Putamen (tissue), 1 donor: Measurements from ENCODE around the gene TSTD1.
"Not testable (repeated sequence)": the region's sequence is repeated elsewhere in the genome, so short reads cannot be mapped to it uniquely, and the experiment has no call there.

Experiments used
- DNase-seq: peaks from one replicate; pipeline ENCODE4 v3.0.0-alpha.2; 2016; ENCODE audit warnings: low spot score

Gene TSTD1

DNA sequence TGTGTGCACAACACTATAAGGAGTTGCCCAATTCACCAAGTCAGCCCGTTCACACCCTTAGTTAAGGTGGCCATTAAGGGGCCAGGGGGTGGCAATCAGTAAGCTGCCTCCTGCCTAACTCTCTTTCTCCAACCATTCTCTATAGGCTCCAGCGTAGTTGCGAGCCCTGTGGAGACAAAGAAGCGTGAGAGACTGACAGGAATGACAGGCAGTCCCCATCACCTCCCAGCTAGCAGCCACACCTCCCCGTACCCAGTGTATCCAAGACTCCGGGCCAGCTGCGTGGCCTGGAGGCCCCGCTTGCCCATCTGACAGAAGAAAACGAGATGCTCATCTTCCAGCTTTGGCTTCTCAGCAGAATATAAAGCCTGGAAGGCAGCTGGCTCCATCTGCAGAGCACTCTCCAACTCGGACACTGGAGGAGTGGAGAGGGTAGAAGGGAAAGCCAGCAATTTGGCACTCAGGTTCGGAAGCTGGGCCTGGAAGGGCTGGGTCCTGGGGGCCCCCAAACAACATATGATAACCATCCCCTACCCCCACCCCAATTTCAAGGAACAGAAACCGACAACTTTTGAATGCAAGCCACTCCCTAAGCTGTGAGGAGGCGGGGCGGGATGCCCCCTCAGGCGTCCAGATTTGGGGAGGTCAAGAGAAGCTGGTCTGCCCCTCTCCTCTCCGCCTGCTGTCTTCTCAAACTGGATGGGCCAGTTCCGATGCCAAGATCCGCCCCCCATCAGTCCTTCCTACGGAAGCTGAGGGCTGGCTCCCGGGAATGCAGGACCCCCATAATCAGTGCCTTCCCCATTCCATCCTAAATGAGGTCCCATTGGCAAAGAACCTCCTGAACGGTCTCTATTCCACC, 872 bp downstream of the TSTD1 start:
- no peak for DNase-seq

DNA sequence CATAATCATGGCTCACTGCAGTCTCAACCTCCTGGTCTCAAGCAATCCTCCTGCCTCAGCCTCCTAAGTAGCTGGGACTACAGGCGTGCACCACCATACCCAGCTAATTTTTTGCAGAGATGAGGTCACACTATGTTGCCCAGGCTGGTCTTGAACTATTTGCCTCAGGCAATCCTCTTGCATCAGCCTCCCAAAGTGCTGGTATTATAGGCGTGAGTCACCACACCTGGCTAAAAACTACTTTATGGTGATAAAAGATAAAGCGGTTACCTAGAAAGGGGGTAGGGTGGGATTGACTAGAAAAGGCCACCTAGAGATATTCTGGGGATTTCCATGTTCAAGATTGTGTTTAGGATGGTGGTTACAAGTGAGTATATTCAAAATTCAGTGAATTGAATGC, 5.0 kb downstream of the TSTD1 start:
- no peak for DNase-seq

DNA sequence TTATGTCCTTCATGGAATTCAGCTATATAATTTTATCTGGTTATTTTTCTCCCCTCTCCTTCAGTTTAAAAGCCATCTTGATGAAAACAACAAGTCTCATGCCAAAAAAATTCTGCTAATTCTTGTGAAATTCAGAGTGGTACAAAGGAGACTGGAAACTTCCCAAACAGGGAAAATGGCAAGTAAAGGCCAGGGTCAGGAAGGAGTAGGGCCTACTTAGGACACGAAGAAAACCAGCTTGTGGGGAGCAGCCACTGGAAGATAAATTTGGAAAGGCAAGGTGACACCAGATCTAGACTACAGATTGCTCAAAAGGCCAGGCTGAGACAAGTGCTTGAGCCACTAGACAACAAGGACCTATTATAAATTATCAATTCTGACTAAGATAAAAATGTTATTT, 6.4 kb downstream of the TSTD1 start:
- no peak for DNase-seq

DNA sequence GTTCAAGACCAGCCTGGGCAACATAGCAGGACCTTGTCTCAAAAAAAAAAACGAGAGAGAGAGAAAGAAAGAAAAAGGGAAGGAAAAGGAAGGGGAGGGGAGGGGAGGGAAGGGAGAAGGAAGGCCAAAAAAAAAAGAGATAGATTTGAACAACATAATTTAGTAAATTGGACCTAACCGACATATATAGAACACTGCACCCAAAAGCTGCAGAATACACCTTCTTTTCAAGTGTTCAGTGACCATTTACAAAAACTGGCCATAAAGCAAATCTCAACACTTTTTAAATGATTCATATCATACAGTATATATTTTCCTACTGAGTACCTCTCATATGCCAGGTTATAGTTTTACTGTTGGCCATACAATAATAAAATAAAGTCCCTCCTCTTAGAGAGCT, 6.9 kb downstream of the TSTD1 start:
- DNase-seq, result no peak

DNA sequence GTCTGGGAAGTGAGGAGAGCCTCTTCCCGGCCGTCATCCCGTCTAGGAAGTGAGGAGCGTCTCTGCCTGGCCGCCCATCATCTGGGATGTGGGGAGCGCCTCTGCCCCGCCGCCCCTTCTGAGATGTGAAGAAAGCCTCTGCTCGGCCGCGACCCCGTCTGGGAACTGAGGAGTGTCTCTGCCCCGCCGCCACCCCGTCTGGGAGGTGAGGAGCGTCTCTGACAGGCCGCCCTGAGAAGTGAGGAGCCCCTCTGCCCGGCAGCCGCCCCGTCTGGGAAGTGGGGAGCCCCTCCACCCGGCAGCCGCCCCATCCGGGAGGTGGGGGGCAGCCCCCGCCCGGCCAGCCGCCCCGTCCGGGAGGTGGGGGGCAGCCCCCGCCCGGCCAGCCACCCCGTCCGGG, 9.3 kb downstream of the TSTD1 start:
- DNase-seq, result not testable (repeated sequence)

DNA sequence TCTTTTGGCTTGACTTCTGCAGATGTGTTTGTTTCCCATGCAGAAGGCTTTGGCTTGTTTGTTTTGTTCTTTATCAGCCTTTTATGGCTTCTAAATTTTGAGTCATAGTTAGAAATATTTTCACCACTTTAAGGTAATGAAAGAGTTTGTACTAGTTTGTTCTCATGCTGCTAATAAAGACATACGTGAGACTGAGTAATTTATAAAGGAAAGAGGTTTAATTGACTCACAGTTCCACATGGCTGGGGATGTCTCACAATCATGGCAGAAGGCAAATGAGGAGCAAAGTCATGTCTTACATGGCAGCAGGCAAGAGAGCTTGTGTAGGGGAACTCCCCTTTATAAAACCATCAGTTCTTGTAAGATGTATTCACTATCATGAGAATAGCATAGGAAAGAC, 11.8 kb downstream of the TSTD1 start:
- not testable (repeated sequence) for DNase-seq

DNA sequence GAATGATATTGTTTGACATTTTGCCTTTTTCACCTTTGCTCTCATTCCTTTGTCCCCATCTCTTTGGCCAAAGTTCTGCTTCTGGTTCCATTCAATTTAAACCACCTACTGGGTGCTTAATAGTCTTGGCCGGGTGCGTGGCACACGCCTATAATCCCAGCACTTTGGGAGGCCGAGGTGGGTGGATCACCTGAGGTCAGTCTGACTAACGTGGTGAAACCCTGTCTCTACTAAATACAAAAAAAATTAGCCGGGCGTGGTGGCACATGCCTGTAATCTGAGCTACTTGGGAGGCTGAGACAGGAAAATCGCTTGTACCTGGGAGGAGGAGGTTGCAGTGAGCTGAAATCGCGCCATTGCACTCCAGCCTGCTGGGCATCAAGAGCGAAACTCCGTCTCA, 16.3 kb downstream of the TSTD1 start:
- DNase-seq, result not testable (repeated sequence)

DNA sequence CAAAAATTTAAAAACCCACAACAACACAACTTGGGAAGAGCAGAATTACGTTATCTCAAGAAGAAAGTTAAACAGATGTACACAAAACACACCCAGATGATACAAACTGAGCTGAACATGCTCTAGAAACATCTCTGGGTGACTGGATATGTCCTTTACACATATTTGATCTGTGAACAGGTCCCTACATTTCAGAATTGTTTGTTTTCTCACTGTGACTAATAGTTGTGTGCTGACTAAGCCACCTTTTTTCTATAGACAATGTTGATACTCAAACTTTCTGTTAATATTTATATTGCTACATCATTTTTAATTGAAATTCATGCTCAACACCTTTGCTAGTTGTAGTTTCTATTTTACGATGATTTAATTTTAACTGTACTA, 16.8 kb downstream of the TSTD1 start:
- no peak for DNase-seq

DNA sequence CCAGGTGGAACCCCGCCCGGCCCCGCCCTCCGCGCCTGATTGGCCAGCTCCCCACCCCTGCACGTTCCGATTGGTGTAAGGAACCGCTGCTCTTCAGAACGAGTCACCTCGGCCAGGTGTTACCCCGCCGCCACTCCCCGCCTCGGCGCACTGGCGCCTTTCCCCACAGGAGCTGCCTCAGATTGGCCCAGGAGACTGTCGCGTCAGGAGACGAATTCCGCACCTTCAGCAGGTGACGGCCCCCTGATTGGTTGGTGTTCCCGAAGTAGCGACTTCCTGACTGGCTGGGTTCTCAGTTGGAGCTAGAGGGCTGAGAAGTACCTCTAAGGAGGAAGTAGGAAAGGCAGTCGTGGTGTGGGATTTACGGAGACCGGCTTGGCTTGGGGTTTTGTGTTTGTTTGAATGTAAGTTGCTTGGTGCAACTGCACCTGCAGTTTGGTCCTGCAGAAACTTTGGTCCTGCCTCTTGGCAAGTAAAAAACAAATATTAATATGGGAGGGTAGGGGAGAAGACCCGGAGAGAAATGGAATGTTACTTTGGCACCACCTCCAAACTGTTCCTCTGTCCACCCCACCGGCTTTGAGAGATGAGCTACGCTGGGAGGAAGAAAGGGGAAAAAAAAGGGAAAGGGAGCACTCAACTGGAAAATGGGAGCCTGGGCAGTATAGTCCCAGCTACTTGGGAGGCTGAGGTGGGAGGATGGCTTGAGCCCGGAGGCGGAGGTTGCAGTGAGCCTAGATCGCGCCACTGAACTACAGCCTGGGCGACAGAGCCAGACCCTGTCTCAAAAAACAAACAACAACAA, 17.4 kb downstream of the TSTD1 start:
- DNase-seq, result peak; percentile 75

DNA sequence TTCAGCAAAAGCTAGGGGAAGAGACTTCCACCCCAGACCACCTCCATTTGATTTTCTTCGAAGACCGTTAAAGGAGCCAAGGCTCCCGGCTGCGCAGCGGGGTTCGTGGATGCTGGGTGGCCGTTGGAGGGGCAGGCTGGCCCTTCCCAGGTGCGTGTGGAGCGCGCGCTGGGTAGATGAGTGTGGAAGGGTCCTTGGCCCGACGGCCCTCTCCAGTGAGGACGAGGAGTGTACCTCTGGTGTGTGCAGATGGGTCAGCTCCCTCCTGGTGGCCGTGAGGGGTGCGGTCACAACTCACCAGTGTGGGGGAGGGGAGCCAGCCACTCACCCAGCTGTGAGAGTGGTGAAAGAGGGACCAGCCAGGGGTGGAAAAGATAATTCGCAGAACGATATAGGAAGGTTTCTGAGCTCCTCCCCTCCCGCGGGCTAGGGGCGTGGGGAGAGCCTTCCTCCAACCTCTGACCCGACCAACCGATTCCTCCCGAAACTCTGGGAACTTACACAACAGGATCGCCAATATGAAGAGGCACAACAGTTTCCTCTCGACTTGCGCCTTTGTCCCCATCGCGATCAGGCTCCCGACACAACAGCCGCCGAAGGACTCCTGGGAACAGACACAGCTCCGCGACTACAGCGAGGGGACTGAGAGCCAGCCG, 18.1 kb downstream of the TSTD1 start, which contains the start of gene F11R:
TSS of gene F11R (minus strand) at position 644 of the 656 bp plus-strand sequence. CDS start at position 565, 79 bp downstream.
- DNase-seq, result no peak

DNA sequence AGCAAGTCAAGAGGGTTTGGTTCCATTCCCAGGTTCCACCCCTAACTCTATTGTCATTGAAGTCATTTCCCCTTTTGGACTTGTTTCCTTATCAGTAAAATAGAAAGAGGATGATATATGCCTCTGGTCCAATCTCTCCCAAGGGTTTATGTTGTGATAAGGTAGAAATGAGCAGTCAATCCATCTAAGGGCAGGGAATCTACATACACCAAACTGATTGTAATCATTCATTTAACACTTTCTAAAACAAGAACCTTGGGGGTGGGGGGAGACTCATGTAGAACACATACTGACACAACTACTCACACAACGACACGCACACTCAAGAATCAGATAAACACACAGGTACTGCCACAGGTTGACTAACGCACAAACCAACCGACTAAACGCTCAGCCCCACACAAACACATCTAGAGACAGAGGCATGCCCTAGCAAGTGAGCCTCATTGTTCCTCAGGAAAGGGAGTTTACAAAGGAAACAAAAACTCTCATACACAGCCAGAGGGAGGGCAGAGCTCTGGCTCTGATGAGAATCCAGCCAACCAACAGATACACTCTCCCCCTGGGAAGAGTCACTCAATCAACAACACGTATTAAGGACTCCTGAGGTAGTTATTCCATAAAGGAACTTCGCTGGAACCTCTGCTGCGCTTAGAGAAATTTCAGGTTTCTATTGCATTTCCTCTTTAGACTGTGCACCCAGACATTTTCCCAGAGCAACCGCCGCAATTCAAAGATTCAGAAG, 18.8 kb downstream of the TSTD1 start:
- no peak for DNase-seq

DNA sequence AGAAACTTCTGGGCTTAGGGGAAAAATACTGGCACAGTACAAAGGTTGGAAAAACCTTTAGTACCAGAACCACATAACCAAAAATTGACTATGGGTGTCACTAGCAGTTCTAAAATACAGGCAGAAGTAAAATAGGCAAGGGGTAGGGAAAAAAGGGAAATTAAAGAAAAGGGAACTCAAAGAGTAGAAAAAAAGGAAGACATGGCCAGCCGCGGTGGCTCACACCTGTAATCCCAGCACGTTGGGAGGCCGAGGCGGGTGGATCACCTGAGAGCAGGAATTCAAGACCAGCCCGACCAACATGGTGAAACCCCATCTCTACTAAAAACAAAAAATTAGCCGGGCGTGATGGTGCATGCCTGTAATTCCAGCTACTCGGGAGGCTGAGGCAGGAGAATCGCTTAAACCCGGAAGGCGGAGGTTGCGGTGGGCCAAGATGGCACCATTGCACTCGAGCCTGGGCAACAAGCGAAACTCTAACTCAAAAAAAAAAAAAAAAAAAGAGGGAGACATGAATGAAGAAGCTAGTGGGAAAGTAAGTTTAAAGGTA, 19.6 kb downstream of the TSTD1 start:
- DNase-seq, result not testable (repeated sequence)

DNA sequence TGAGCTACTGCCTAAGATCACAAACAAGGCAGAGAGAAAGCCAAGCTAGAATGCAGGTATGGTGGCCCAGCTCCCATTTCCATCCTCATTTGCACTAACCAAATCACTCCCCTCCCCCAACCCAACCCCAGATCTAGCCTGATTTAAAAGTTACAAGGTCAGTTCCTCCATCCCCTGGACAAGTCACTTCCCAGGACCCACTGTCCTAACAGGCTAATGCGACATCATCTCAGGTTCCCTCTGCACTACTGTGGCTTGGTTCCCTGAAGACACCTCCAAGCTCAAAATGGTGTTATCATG, 20.2 kb downstream of the TSTD1 start:
- DNase-seq, result no peak

DNA sequence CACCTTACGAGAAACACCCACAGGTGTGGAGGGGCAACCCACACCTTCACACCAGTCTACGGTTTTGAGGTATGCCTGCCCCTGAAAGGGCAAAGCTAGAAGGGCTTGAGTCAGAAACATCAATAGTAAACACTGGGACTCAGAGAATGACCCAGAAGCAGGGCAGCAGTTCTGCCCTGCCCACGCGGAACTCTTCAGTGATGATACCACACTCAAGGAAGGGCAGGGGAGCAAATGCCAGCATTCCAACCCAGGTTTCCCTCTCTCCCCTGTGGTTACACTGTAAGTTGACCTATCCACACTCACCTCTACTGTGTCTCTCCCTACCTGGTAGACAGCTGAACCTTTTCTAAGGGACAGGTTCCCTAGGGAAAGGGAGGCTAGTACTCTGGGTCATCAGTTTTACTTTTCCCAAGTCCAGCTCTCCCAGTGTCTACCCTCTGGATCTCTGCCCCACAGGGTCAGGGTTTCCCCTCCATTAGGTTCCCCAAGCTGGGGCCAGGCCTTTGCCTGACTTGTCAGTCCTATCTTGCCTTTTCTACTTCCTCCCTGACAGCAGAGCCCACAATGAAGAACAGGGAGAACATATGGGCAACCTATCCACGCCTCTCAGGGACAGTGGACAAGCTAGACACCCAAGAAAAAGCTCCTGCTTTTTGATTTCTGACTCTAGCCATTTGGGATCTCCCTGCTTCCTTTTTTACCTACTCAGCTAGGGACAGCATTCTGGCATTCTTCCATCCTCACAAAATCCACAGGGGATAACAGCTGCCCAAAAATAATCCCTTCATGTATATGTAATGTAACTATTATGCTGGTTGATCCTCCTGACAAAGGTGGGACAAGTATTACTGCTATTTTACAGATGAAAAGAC, 20.8 kb downstream of the TSTD1 start:
- no peak for DNase-seq

DNA sequence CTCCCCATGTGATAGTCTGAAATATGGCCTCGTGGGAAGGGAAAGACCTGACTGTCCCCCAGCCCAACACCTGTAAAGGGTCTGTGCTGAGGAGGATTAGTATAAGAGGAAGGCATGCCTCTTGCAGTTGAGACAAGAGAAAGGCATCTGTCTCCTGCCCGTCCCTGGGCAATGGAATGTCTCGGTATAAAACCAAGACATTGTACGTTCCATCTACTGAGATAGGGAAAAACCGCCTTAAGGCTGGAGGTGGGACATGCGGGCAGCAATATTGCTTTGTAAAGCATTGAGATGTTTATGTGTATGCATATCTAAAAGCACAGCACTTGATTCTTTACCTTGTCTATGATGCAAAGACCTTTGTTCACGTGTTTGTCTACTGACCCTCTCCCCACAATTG, 21.6 kb downstream of the TSTD1 start:
- DNase-seq, result not testable (repeated sequence)

DNA sequence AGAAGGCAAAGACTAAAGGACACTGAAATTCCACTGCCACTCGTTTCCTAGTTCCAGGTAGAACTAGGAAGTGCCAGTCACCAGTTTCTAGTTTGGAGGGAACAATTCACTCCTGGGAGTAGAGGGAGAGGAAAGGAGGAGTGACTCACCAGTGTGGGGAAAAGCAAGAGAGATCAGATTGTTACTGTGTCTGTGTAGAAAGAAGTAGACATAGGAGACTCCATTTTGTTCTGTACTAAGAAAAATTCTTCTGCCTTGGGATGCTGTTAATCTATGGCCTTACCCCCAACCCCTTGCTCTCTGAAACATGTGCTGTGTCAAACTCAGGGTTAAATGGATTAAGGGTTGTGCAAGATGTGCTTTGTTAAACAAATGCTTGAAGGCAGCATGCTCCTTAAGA, 22.1 kb downstream of the TSTD1 start:
- DNase-seq, result not testable (repeated sequence)

DNA sequence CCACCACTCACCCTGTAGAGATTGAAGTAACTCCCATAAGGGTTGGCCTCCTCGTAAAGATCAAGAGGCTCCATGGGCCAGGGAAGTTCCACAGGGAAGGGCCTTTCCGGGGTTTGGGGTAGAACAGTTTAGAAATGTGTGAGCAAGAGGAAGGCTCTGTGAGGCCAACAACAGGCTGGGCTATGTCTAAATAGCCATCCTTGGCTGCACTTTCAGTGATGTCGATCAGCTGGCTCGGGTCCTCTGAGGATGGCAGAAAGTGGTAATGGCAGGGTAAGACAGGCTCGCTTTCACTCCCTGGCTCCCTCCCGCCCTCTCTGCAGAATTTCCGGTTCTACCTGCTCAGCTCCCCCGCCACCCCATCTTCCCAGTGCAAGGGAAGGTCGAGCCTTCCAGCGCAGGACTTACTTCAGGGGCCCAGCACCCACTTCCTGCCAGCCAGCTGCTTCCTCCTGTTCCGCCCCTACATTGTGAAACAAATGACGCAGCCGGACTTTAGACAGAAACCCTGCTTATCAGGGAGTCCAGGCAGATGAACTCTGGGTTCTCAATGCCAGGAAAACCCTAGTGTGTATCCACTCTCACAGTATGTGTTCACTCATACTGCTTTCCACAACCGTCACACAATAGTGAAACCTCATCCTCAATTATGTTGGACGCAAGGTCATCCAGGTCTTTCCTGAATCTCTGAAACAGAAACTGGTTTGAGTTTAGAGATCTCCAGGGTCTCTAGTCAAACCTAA, 25.1 kb downstream of the TSTD1 start:
- DNase-seq, result peak; percentile 48

DNA sequence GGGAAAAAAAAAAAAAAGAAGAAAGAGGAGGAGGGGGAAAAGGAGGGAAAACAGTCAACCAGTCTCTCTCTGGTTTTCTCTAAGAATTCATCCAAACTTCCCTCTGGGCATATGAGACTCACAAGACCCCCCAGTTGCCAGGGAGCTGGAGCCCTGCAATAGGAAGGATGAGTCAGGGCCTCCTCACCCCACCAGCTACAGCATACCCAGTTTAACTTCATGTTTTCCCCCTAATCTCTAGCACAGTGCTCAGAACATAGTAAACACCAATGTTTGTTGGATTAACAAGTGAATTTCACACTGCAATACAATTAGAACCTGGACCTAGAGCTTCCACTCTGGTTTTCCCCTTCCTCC, 25.7 kb downstream of the TSTD1 start:
- no peak for DNase-seq

DNA sequence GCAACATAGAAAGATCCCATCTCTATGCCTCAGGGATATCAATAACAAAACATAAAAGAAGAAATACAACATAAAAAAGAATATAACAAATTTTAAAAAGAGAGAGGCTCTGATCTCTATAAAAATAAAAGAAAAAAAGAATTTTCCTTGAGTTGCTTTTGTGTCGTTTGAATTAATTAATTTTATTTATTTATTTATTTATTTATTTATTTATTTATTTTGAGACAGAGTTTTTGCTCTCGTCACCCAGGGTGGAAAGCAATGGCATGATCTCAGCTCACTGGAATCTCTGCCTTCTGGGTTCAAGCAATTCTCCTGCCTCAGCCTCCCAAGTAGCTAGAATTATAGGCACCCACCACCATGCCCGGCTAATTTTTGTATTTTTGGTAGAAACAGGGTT, 26.3 kb downstream of the TSTD1 start:
- no peak for DNase-seq

DNA sequence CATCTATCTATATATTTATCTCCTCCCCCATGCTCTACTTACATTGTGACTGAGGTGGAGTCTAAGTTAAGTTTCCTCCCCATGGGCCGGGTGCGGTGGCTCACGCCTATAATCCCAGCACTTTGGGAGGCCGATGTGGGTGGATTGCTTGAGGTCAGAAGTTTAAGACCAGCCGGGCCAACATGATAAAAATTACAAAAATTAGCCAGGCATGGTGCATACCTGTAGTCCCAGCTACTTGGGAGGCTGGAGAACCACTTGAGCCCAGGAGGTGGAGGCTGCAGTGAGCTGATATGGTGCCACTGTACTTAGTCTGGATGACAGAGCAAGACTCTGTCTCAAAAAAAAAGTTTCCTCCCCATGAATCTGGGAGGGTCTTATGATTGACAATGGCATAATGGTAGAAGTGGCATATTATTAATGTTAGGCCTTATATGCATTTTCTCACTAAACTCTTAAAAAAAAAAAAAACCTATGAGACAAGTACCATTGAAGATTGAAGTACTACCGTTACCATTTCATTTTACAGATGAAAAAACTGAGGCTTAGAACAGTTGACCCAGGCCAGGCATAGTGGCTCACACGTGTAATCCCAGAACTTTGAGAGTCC, 29.1 kb downstream of the TSTD1 start:
- DNase-seq, result no peak
